Fibroblast of mammary gland (primary cell): ENCODE data around the gene ZNF680.
"Not testable (repeated sequence)": the region's sequence is repeated elsewhere in the genome, so short reads cannot be mapped to it uniquely, and the experiment has no call there.

Experiments
- DNase-seq: peaks from one replicate; pipeline ENCODE4 v3.0.0-alpha.2; 2010; ENCODE audit warnings: low read depth
- H3K4me3 ChIP-seq: 2 replicates; pipeline ENCODE4 v1.5.1; 2011; ENCODE audit warnings: low read depth, mild to moderate bottlenecking, low read length, moderate library complexity; ENCODE audit not compliant: control insufficient read depth
- TF ChIP-seq, protein P1 (sequence below): conservative IDR thresholded peaks from 2 replicates; pipeline ENCODE4 v1.5.1; 2011; ENCODE audit warnings: low read depth, low read length, inconsistent platforms; ENCODE audit not compliant: control insufficient read depth, insufficient read depth

ZNF680 gene

DNA sequence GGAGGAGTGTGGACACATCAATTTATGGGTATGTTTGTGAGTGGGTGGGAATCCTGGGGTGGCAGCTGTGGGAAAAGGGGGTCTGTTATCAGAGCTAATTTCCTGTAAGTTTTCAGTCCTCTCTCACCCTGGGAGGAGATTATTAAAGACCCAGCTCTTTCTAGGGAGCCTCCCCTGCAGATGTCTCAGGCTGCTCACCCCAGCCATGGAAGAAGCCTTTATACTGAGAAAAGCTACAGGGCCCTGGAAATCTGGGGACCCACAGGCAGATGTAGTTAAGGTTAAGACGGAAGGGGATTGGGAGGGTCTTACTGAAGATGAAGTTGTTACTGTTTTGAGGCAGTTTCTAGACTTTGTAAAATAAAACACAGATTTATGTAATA, 4.6 kb downstream of the ZNF680 start:
- H3K4me3 ChIP-seq, result no peak overlapping the region
- no peak for DNase-seq
- TF ChIP-seq, protein P1, sequence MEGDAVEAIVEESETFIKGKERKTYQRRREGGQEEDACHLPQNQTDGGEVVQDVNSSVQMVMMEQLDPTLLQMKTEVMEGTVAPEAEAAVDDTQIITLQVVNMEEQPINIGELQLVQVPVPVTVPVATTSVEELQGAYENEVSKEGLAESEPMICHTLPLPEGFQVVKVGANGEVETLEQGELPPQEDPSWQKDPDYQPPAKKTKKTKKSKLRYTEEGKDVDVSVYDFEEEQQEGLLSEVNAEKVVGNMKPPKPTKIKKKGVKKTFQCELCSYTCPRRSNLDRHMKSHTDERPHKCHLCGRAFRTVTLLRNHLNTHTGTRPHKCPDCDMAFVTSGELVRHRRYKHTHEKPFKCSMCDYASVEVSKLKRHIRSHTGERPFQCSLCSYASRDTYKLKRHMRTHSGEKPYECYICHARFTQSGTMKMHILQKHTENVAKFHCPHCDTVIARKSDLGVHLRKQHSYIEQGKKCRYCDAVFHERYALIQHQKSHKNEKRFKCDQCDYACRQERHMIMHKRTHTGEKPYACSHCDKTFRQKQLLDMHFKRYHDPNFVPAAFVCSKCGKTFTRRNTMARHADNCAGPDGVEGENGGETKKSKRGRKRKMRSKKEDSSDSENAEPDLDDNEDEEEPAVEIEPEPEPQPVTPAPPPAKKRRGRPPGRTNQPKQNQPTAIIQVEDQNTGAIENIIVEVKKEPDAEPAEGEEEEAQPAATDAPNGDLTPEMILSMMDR, result no peak

DNA sequence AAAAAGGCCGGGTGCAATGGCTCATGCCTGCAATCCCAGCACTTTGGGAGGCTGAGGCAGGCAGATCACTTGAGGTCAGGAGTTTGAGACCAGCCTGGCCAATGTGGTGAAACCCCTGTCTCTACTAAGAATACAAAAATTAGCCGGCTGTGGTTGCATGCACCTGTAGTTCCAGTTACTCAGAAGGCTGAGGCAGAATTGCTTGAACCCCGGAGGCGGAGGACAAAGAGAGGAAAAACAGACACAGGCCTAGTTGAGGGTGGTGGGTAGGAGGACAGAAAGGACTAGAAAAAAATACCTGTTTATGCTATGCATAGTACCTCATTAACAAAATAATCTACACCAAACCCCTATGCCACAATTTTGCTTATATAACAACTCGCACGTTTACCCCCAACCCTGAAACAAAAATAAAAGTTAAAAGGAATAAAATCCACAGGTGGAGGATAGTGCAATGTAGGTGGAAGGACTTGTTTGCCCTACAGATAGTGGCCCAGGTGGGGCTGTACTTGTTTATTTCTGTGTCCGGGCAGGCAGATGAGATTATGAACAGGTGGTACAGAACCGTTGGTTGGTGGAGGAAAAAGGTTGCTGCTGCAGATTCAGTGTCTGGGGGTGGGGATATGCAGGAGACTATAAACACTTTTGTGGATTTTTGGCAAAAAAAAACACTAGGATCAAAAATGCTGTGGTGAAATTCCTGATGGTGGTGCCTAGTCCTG, 5.1 kb downstream of the ZNF680 start:
- DNase-seq, result no peak
- TF ChIP-seq, protein P1, result no peak
- H3K4me3 ChIP-seq, result no peak overlapping the region

DNA sequence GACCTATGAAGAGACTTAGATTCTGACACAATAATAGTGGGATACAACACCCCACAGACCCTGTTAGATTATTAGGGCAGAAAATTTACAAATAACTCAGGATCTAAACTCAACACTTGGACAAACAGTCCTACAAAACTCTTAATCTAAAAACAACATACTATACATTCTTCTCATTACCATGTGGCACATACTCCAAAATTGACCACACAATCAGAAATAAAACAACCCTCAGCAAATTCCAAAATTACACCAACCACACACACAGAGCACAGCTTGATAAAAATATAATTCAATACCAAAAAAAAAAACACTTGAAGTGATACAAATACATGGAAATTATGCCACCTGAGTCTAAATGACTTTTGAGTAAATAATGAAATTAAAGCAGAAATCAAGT, 7.8 kb downstream of the ZNF680 start:
- H3K4me3 ChIP-seq, result no peak overlapping the region
- TF ChIP-seq, protein P1, result no peak
- DNase-seq, result no peak

DNA sequence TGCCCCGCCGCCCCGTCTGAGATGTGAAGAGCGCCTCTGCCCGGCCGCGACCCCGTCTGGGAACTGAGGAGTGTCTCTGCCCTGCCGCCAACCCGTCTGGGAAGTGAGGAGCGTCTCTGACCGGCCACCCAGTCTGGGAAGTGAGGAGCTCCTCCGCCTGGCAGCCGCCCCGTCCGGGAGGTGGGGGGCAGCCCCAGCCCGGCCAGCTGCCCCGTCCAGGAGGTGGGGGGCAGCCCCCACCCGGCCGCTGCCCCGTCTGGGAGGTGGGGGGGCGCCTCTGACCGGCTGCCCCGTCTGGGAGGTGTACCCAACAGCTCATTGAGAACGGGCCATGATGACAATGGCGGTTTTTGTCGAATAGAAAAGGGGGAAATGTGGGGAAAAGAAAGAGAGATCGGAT, 8.7 kb downstream of the ZNF680 start:
- not testable (repeated sequence) for DNase-seq, H3K4me3 ChIP-seq

DNA sequence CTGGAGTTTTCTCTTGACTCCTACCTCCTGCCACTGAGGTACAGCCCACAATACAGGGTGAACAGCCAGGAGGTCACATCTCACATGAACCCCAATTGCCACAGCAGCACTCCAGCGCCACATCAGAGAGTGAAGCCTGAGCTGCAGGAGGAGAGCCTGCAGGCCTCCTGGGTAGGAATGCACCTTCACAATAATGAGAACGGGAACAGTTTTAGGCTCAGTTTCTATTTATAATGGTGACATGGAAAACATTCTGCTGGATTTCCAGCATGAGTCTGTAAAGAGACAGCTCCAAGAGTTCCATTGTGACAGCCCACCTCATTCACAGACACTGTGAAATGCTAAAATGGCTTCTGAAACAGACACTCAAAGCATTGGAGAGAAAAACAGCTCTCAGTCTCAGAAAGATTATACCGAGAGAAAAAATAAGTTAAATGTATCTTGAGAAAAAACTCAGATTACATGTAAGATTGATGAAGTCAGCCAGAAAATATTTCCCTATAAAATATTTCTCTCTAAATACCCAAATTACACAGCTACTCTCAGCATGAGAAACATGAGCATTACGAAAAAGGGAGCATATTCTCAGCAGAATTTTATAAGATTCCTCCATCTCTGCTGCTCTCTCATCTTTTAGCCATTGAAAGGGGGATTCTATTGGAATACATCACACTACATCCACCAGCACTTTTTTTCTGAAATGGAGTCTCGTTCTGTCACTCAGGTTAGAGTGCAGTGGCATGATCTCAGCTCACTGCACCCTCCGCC, 11.3 kb downstream of the ZNF680 start:
- DNase-seq, result no peak
- no peak overlapping the region for H3K4me3 ChIP-seq
- TF ChIP-seq, protein P1, result no peak

DNA sequence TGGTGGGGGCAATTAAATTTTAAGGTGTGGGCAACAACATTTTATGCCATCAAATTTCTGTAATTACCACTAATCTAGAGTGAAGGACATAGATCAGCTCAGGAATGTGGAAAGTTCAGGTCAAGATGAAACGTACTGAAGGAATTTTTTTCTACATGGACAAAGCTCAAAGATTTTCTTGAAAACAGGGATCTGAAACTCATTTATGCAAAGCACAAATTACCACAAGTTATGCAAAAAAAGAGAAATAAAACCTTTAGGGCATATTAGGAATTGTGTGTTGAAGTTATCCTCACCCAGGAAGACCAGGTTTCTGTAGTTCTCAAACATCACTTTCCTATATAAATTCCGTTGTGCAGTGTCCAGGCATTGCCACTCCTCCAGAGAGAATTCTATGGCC, 18.9 kb downstream of the ZNF680 start:
- TF ChIP-seq, protein P1, result no peak
- no peak for DNase-seq
- no peak overlapping the region for H3K4me3 ChIP-seq

DNA sequence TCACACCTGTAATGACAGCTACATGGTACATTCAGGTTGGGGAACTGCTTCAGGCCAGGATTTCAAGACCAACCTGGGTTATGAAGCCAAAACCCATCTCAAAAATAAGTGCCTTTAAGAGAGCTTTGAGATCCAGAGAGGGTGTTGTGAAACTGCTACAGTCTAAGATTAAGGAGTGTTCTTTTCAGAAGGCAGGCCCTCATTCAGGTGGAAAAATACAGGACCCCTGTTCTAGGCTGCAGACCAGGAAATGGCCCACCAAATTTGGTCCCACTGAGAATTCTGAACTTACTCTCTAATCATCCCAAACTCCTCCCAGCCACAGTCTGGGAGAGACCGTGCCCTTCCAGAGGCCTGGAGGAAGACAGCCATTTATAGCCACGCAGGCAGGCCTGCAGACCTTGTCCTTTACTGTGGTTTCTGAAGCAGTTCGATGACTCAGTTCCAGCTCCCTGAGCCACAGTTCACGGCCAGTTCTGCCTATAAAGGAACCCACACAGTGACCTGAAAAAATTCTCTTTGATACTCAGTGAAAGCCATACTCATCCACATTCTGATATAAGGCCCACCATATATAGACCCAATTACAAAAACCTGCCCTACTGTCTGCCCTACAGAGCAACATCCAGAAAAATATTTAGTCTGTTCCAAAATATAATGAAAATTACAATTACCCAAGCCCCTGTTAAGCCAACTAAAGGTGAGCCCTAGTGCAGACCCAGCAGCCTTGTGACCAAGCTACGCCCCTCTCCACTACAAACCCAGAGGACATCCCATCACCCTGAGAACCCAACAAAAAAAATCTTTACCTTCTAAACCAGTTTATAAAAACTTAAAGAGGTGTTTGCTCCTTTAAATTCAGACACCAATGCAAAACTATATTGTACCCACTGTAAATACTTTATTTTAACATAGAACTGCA, 21.2 kb downstream of the ZNF680 start:
- TF ChIP-seq, protein P1, result no peak
- no peak overlapping the region for H3K4me3 ChIP-seq
- peak; percentile 77 for DNase-seq
